Endothelial cell of umbilical vein (primary cell): Measurements from ENCODE around the gene CEACAM1. TPM values are rescaled to one million over a fixed set of nuclear protein-coding genes. Genes with fewer than 3 reads are reported as not detected.

Experiments
- BruUV-seq: library from RNA; stranded (reverse); fragments of 400-500 nt; replicated peaks from 2 replicates; lab custom pipeline; 2021; lab: Mats Ljungman, UMichigan
- CTCF ChIA-PET: fragments of 300-600, 350-600 bp; sonication (Branson Sonifier 250); formaldehyde crosslinking; loops from one replicate; lab custom pipeline; 2021; ENCODE audit warnings: antibody characterized with exemption, inconsistent platforms; lab: Charles Lee
- POLR2A ChIA-PET: fragments of 300-600, 350-600 bp; sonication (Branson Sonifier 250); formaldehyde crosslinking; loops from one replicate; lab custom pipeline; 2021; ENCODE audit warnings: antibody characterized with exemption, inconsistent platforms; lab: Charles Lee
- DNase-seq: peaks from one replicate; pipeline ENCODE4 v3.0.0-alpha.2; 2011; ENCODE audit warnings: low read depth, low spot score
- FAIRE-seq: peaks from 2 replicates; lab custom pipeline; 2011; peaks lifted over from hg19 to GRCh38; lab: Jason Lieb, UNC
- H2AFZ ChIP-seq: 2 replicates; pipeline ENCODE4 v1.6.0; 2012; ENCODE audit warnings: low read depth, low read length, control low read depth, inconsistent platforms
- H3K27ac ChIP-seq: 2 replicates; pipeline ENCODE4 v1.5.1; 2011; ENCODE audit warnings: low read depth, mild to moderate bottlenecking, control low read depth, low read length, moderate library complexity; ENCODE audit not compliant: insufficient read depth
- H3K27me3 ChIP-seq, 2 experiments: 2 replicates each; pipeline versions ENCODE4 v1.6.0 to v1.6.1; 2011; ENCODE audit warnings: low read length in 2 of 2, mixed read lengths in 1 of 2; ENCODE audit not compliant: control insufficient read depth in 2 of 2, insufficient read depth in 2 of 2
- H3K36me3 ChIP-seq, 2 experiments: 2 replicates in 1 of 2; 3 replicates in 1 of 2; pipeline ENCODE4 v1.5.1; 2011; ENCODE audit warnings: low read length in 2 of 2, mild to moderate bottlenecking in 1 of 2, moderate library complexity in 1 of 2; ENCODE audit not compliant: control insufficient read depth in 2 of 2, insufficient read depth in 2 of 2; ENCODE audit errors: extremely low read depth in 1 of 2
- H3K4me1 ChIP-seq: 3 replicates; pipeline ENCODE4 v1.5.1; 2011; ENCODE audit warnings: mild to moderate bottlenecking, low read length; ENCODE audit not compliant: control insufficient read depth, insufficient read depth; ENCODE audit errors: extremely low read depth
- H3K4me2 ChIP-seq: 2 replicates; pipeline ENCODE4 v1.6.1; 2011; ENCODE audit warnings: low read length, control low read depth, mixed read lengths; ENCODE audit not compliant: insufficient read depth
- H3K4me3 ChIP-seq, 3 experiments: fragments of 200-600 bp in 1 of 3; sonication (generic), shearing (Covaris generic) in 1 of 3; replicated peaks in 1 of 3; 2 replicates each; pipeline ENCODE4 v1.5.1; 2011 to 2016; ENCODE audit warnings: control low read depth in 3 of 3, low read length in 3 of 3, mild to moderate bottlenecking in 2 of 3, inconsistent platforms in 1 of 3, low read depth in 1 of 3, moderate library complexity in 1 of 3; ENCODE audit not compliant: insufficient read depth in 1 of 3
- H3K79me2 ChIP-seq: 2 replicates; pipeline ENCODE4 v1.6.0; 2012; ENCODE audit warnings: low read length, inconsistent platforms; ENCODE audit not compliant: control insufficient read depth, insufficient read depth
- H3K9ac ChIP-seq: replicated peaks from 2 replicates; pipeline ENCODE3; 2011; ENCODE audit warnings: low read length, control low read depth; ENCODE audit not compliant: insufficient read depth; ENCODE audit errors: extremely low read depth
- H3K9me1 ChIP-seq: replicated peaks from 3 replicates; pipeline ENCODE4 v1.6.0; 2011; ENCODE audit warnings: mild to moderate bottlenecking, low read length; ENCODE audit not compliant: control insufficient read depth, insufficient read depth; ENCODE audit errors: extremely low read depth
- H3K9me3 ChIP-seq: replicated peaks from 2 replicates; pipeline ENCODE4 v1.5.1; 2012; ENCODE audit warnings: low read length, inconsistent platforms; ENCODE audit not compliant: control insufficient read depth, insufficient read depth
- H4K20me1 ChIP-seq: replicated peaks from 2 replicates; pipeline ENCODE3; 2011; ENCODE audit warnings: mild to moderate bottlenecking, low read length; ENCODE audit not compliant: control insufficient read depth, insufficient read depth; ENCODE audit errors: extremely low read depth
- CTCF ChIP-seq, 2 donors: IDR thresholded peaks; 1 replicate in 1 of 2; 2 replicates in 1 of 2; pipeline ENCODE4 v1.5.1; 2011; ENCODE audit warnings: low read length in 2 of 2, mild to moderate bottlenecking in 2 of 2, moderate library complexity in 2 of 2, control low read depth in 1 of 2, inconsistent platforms in 1 of 2, low read depth in 1 of 2; ENCODE audit not compliant: insufficient read depth in 1 of 2; ENCODE audit errors: extremely low read depth in 1 of 2
- EZH2 ChIP-seq: IDR thresholded peaks from 2 replicates; pipeline ENCODE4 v1.6.1; 2012; ENCODE audit warnings: borderline replicate concordance, low read depth, mild to moderate bottlenecking, moderate library complexity, low read length, inconsistent platforms; ENCODE audit not compliant: severe bottlenecking
- FOS ChIP-seq: IDR thresholded peaks from 2 replicates; pipeline ENCODE4 v1.6.1; 2011; ENCODE audit warnings: mild to moderate bottlenecking, low read length, moderate library complexity, borderline replicate concordance; ENCODE audit not compliant: insufficient read depth
- GATA2 ChIP-seq: IDR thresholded peaks from 2 replicates; pipeline ENCODE4 v1.7.0; 2011; ENCODE audit warnings: low read depth, mild to moderate bottlenecking, moderate library complexity, mixed read lengths, low read length; ENCODE audit not compliant: insufficient read length, insufficient read depth
- JUN ChIP-seq: IDR thresholded peaks from 2 replicates; pipeline ENCODE4 v1.6.1; 2011; ENCODE audit warnings: borderline replicate concordance, low read depth; ENCODE audit not compliant: insufficient read length, insufficient read depth
- MAX ChIP-seq: IDR thresholded peaks from 2 replicates; pipeline ENCODE4 v1.6.1; 2011; ENCODE audit not compliant: insufficient read depth, insufficient read length
- MYC ChIP-seq: IDR thresholded peaks from one replicate; pipeline ENCODE4 v1.6.1; 2011; ENCODE audit warnings: mild to moderate bottlenecking, low read depth, low read length
- POLR2A ChIP-seq: IDR thresholded peaks from 2 replicates; pipeline ENCODE4 v1.6.1; 2012; ENCODE audit warnings: low read depth, mild to moderate bottlenecking, control low read depth, low read length
- POLR2AphosphoS5 ChIP-seq: IDR thresholded peaks from 2 replicates; pipeline ENCODE4 v1.6.1; 2012; ENCODE audit warnings: low read depth, mild to moderate bottlenecking, control low read depth, low read length, moderate library complexity; ENCODE audit not compliant: insufficient read depth
- dilution Hi-C: fragments of 300-500 bp; cut with MboI; formaldehyde crosslinking; loops from one replicate; pipeline ENCODE4 v1.15.0; 2019; ENCODE audit warnings: low sequenced_read_pairs; ENCODE audit not compliant: extremely low pct_ligation_motif_present
- intact Hi-C: fragments of 100-400 bp; cut with micrococcal nuclease; formaldehyde crosslinking; loops from one replicate; pipeline ENCODE4 v1.10.0; 2022
- polyA plus RNA-seq, 4 experiments: library from polyadenylated mRNA; depleted of rRNA in 3 of 4; stranded (reverse) in 3 of 4; unstranded in 1 of 4; fragments of >200 nt; gene quantifications; 2 replicates each; pipeline versions ENCODE4 v1.2.1 to v1.2.3, GENCODE V29; 2011 to 2012; ENCODE audit warnings: missing spikeins in 1 of 4
- total RNA-seq: library from RNA; stranded (reverse); gene quantifications from 2 replicates; pipeline ENCODE4 v1.2.3, GENCODE V29; 2021

The CEACAM1 gene
- total and polyA plus RNA-seq, 2 donors (not counting 3 experiments of a cell fraction or from before 2014, with no cell fraction given), result 3.5 to 3.6 TPM

GRCh38 chr19:42495663-42496062 lies 32.6 kb downstream of the CEACAM1 start:
- intact Hi-C loops, result no loop called here
- no peaks in the 10 kb centered on the region for H3K4me1 ChIP-seq
- no peaks in the 10 kb centered on the region for H3K36me3 ChIP-seq
- no TSS peak for BruUV-seq
- no peaks in the 10 kb centered on the region for H3K9me1 ChIP-seq
- H2AFZ ChIP-seq, result no peak overlapping the region
- TF ChIP-seq EZH2, result no peak
- no peak for TF ChIP-seq POLR2AphosphoS5
- no peak for TF ChIP-seq CTCF (IDR thresholded peaks at IDR 0.05; ENCODE audit: extremely low read depth in 1 of 2, insufficient read depth in 1 of 2, low read depth in 1 of 2, low read length in 2 of 2)
- TF ChIP-seq JUN, result no peak
- TF ChIP-seq MAX, result no peak
- no peak for TF ChIP-seq POLR2A
- TF ChIP-seq GATA2, result no peak
- TF ChIP-seq MYC, result no peak
- no peak for TF ChIP-seq FOS
- H3K9me3 ChIP-seq, result no peaks in the 10 kb centered on the region
- DNase-seq (no peak), FAIRE-seq (no peak)
- H3K4me3 ChIP-seq, result no peak overlapping the region
- CTCF ChIA-PET, result no interaction called here
- POLR2A ChIA-PET, result no interaction called here
- no peak overlapping the region for H3K27ac ChIP-seq
- no peaks in the 10 kb centered on the region for H3K79me2 ChIP-seq
- H4K20me1 ChIP-seq, result no peaks in the 10 kb centered on the region
- no peak overlapping the region for H3K9ac ChIP-seq
- no peaks in the 10 kb centered on the region for H3K27me3 ChIP-seq
- dilution Hi-C loops, result no loop called here
- no peak overlapping the region for H3K4me2 ChIP-seq
